H1 (cell line): Measurements from ENCODE around the gene SLC12A4. TPM values are rescaled to one million over a fixed set of nuclear protein-coding genes. Genes with fewer than 3 reads are reported as not detected.

Experiments
- CTCF ChIA-PET: fragments of 300-600 bp; sonication (Branson Sonifier 250); formaldehyde crosslinking; loops from one replicate; lab custom pipeline; 2021; ENCODE audit not compliant: partially characterized antibody; lab: Charles Lee
- POLR2A ChIA-PET: fragments of 300-600 bp; sonication (Branson Sonifier 250); formaldehyde crosslinking; loops from one replicate; lab custom pipeline; 2021; ENCODE audit warnings: inconsistent platforms; ENCODE audit not compliant: partially characterized antibody; lab: Charles Lee
- DNase-seq, 2 experiments: peaks; one replicate each; pipeline versions ENCODE4 v3.0.0 to v3.0.0-alpha.2; 2010 to 2022; ENCODE audit warnings: low spot score in 2 of 2, low read depth in 1 of 2, mixed read lengths in 1 of 2
- FAIRE-seq: peaks from 2 replicates; lab custom pipeline; 2011; peaks lifted over from hg19 to GRCh38; lab: Jason Lieb, UNC
- H2AFZ ChIP-seq: 2 replicates; pipeline ENCODE4 v1.8.1; 2012; ENCODE audit warnings: low read length, inconsistent platforms
- H2AK5ac ChIP-seq: 2 replicates; pipeline ENCODE4 v1.6.1; 2013; ENCODE audit warnings: low read depth, low read length
- H2BK120ac ChIP-seq: replicated peaks from 2 replicates; pipeline ENCODE3; 2013; ENCODE audit warnings: low read depth, low read length, inconsistent platforms
- H2BK12ac ChIP-seq: 2 replicates; pipeline ENCODE4 v1.6.1; 2013; ENCODE audit warnings: low read depth, low read length
- H2BK15ac ChIP-seq: 2 replicates; pipeline ENCODE4 v1.6.1; 2013; ENCODE audit warnings: low read length
- H2BK20ac ChIP-seq: 2 replicates; pipeline ENCODE4 v1.6.1; 2013; ENCODE audit warnings: low read length
- H2BK5ac ChIP-seq: 2 replicates; pipeline ENCODE4 v1.6.1; 2013; ENCODE audit warnings: low read depth, low read length
- H3K14ac ChIP-seq: 2 replicates; pipeline ENCODE4 v1.6.1; 2013; ENCODE audit warnings: inconsistent platforms; ENCODE audit not compliant: insufficient read length
- H3K18ac ChIP-seq: 2 replicates; pipeline ENCODE4 v1.6.1; 2013; ENCODE audit warnings: low read length; ENCODE audit errors: extremely low read depth
- H3K23ac ChIP-seq: 2 replicates; pipeline ENCODE4 v1.6.1; 2013; ENCODE audit warnings: inconsistent platforms; ENCODE audit not compliant: insufficient read length
- H3K23me2 ChIP-seq: 2 replicates; pipeline ENCODE4 v1.6.1; 2013; ENCODE audit warnings: low read depth, low read length
- H3K27ac ChIP-seq: 2 replicates; pipeline ENCODE4 v1.6.1; 2011; ENCODE audit warnings: low read depth, low read length, inconsistent platforms
- H3K27me3 ChIP-seq, 4 experiments: replicated peaks in 1 of 4; 1 replicate in 1 of 4; 2 replicates in 3 of 4; pipeline versions ENCODE4 v1.6.1 to v1.8.1; 2011 to 2013; ENCODE audit warnings: low read length in 3 of 4, mild to moderate bottlenecking in 3 of 4, inconsistent platforms in 2 of 4, mixed read lengths in 2 of 4, moderate library complexity in 1 of 4; ENCODE audit not compliant: control insufficient read depth in 3 of 4, insufficient read depth in 3 of 4; ENCODE audit errors: extremely low read depth in 1 of 4
- H3K36me3 ChIP-seq, 4 experiments: 2 replicates each; pipeline versions ENCODE4 v1.6.1 to v1.8.1; 2011 to 2013; ENCODE audit warnings: mild to moderate bottlenecking in 4 of 4, low read length in 3 of 4, moderate library complexity in 2 of 4, control low read depth in 1 of 4, inconsistent platforms in 1 of 4; ENCODE audit not compliant: insufficient read depth in 4 of 4, control insufficient read depth in 2 of 4
- H3K4ac ChIP-seq: replicated peaks from 2 replicates; pipeline ENCODE3; 2013; ENCODE audit warnings: low read length, low read depth, mixed read lengths, inconsistent platforms; ENCODE audit not compliant: insufficient read length
- H3K4me1 ChIP-seq, 4 experiments: replicated peaks in 1 of 4; 1 replicate in 1 of 4; 2 replicates in 3 of 4; pipeline versions ENCODE4 v1.6.1 to v1.8.1; 2011 to 2013; ENCODE audit warnings: low read length in 3 of 4, inconsistent platforms in 2 of 4, mixed read lengths in 1 of 4; ENCODE audit not compliant: insufficient read depth in 4 of 4, control insufficient read depth in 3 of 4
- H3K4me2 ChIP-seq, 2 experiments: 2 replicates each; pipeline versions ENCODE4 v1.6.1 to v1.8.1; 2011 to 2013; ENCODE audit warnings: low read depth in 2 of 2, low read length in 2 of 2, control low read depth in 1 of 2, inconsistent platforms in 1 of 2, mild to moderate bottlenecking in 1 of 2; ENCODE audit not compliant: insufficient read depth in 1 of 2
- H3K4me3 ChIP-seq, 4 experiments: fragments of 200-600, 300-600 bp in 1 of 4; sonication (generic), shearing (Covaris generic), sonication (Bioruptor Twin) in 1 of 4; 2 replicates each; pipeline versions ENCODE4 v1.5.1 to v1.8.1; 2011 to 2016; ENCODE audit warnings: low read length in 4 of 4, low read depth in 3 of 4, control low read depth in 2 of 4, inconsistent platforms in 2 of 4, mild to moderate bottlenecking in 2 of 4, mixed read lengths in 1 of 4, moderate library complexity in 1 of 4; ENCODE audit not compliant: insufficient read depth in 2 of 4; ENCODE audit errors: extremely low read depth in 1 of 4
- H3K56ac ChIP-seq: replicated peaks from 2 replicates; pipeline ENCODE3; 2013; ENCODE audit warnings: low read depth, mild to moderate bottlenecking, mixed read lengths, low read length, inconsistent platforms; ENCODE audit not compliant: insufficient read length
- H3K79me1 ChIP-seq: 2 replicates; pipeline ENCODE4 v1.6.1; 2013; ENCODE audit warnings: low read depth, low read length, control low read depth
- H3K79me2 ChIP-seq, 2 experiments: 2 replicates each; pipeline versions ENCODE4 v1.6.1 to v1.8.1; 2012 to 2013; ENCODE audit warnings: low read length in 2 of 2, mild to moderate bottlenecking in 2 of 2, inconsistent platforms in 1 of 2; ENCODE audit not compliant: insufficient read depth in 2 of 2, control insufficient read depth in 1 of 2
- H3K9ac ChIP-seq, 4 experiments: replicated peaks in 1 of 4; 1 replicate in 1 of 4; 2 replicates in 3 of 4; pipeline versions ENCODE4 v1.6.1 to v1.8.1; 2011 to 2013; ENCODE audit warnings: low read depth in 3 of 4, low read length in 3 of 4, control low read depth in 2 of 4, mild to moderate bottlenecking in 2 of 4, moderate library complexity in 2 of 4, inconsistent platforms in 1 of 4; ENCODE audit errors: extremely low read depth in 1 of 4
- H3K9me3 ChIP-seq, 2 experiments: 2 replicates each; pipeline versions ENCODE4 v1.6.1 to v1.8.1; 2012 to 2013; ENCODE audit warnings: mild to moderate bottlenecking in 2 of 2, moderate library complexity in 2 of 2, control low read depth in 1 of 2, inconsistent platforms in 1 of 2, low read depth in 1 of 2, low read length in 1 of 2, mixed read lengths in 1 of 2; ENCODE audit not compliant: insufficient read depth in 2 of 2
- H4K20me1 ChIP-seq, 2 experiments: replicated peaks in 1 of 2; 2 replicates each; pipeline versions ENCODE3 to v1.8.1; 2011 to 2013; ENCODE audit warnings: inconsistent platforms in 2 of 2, low read length in 2 of 2, mild to moderate bottlenecking in 1 of 2; ENCODE audit not compliant: insufficient read depth in 2 of 2, control insufficient read depth in 1 of 2
- H4K5ac ChIP-seq: 2 replicates; pipeline ENCODE4 v1.6.1; 2013; ENCODE audit warnings: low read length, low read depth, mixed read lengths, inconsistent platforms; ENCODE audit not compliant: insufficient read length
- H4K8ac ChIP-seq: 2 replicates; pipeline ENCODE4 v1.8.0; 2013; ENCODE audit warnings: mild to moderate bottlenecking, moderate library complexity, low read length, inconsistent platforms; ENCODE audit not compliant: insufficient read depth; ENCODE audit errors: extremely low read depth
- H4K91ac ChIP-seq: replicated peaks from 2 replicates; pipeline ENCODE3; 2013; ENCODE audit warnings: low read length, mixed read lengths, inconsistent platforms; ENCODE audit not compliant: insufficient read length
- ASH2L ChIP-seq: fragments of 200-600, 300-600 bp; sonication (generic); IDR thresholded peaks from one replicate; pipeline ENCODE4 v1.7.1; 2017; ENCODE audit warnings: low read length
- CTBP2 ChIP-seq: IDR thresholded peaks from 2 replicates; pipeline ENCODE4 v1.7.0; 2011; ENCODE audit warnings: borderline replicate concordance, mild to moderate bottlenecking, moderate library complexity, mixed read lengths, low read length; ENCODE audit not compliant: insufficient read depth, insufficient read length
- CTCF ChIP-seq, 3 experiments: IDR thresholded peaks; 1 replicate in 2 of 3; 2 replicates in 1 of 3; pipeline versions ENCODE4 v1.5.1 to v1.6.1; 2011; ENCODE audit warnings: low read length in 3 of 3, mild to moderate bottlenecking in 3 of 3, inconsistent platforms in 2 of 3, low read depth in 1 of 3, moderate library complexity in 1 of 3; ENCODE audit not compliant: insufficient read depth in 1 of 3; ENCODE audit errors: control extremely low read depth in 1 of 3
- JUND ChIP-seq: IDR thresholded peaks from 2 replicates; pipeline ENCODE4 v1.6.1; 2011; ENCODE audit warnings: mild to moderate bottlenecking, improper control_type of control experiment, low read length
- POLR2A ChIP-seq, 2 experiments: IDR thresholded peaks; 1 replicate in 1 of 2; 2 replicates in 1 of 2; pipeline ENCODE4 v1.6.1; 2011; ENCODE audit warnings: low read depth in 2 of 2, low read length in 2 of 2, mild to moderate bottlenecking in 2 of 2; ENCODE audit errors: control extremely low read depth in 1 of 2
- POLR2AphosphoS5 ChIP-seq: IDR thresholded peaks from 2 replicates; pipeline ENCODE4 v1.6.1; 2011; ENCODE audit warnings: low read depth, low read length
- SIRT6 ChIP-seq: IDR thresholded peaks from one replicate; pipeline ENCODE4 v1.7.1; 2012; ENCODE audit warnings: low read length, inconsistent platforms
- TBP ChIP-seq: IDR thresholded peaks from 2 replicates; pipeline ENCODE4 v1.6.1; 2011; ENCODE audit warnings: low read depth, low read length, improper control_type of control experiment
- WGBS, 2 experiments: shearing (Covaris generic) in 1 of 2; methylation state at CpG; one replicate each; pipeline versions ENCODE4 v1.1.6 to v1.1.7; 2013 to 2015; ENCODE audit warnings: low lambda C conversion rate in 2 of 2, mixed read lengths in 2 of 2, inconsistent platforms in 1 of 2, low coverage in 1 of 2, missing lambda C conversion rate in 1 of 2; ENCODE audit not compliant: insufficient replicate concordance in 2 of 2, insufficient coverage in 1 of 2, insufficient read length in 1 of 2; ENCODE audit errors: extremely low coverage in 1 of 2, missing lambda C conversion rate in 1 of 2; 5-methylcytosine and 5-hydroxymethylcytosine counted together
- polyA plus RNA-seq, 7 experiments: library from polyadenylated mRNA; depleted of rRNA in 3 of 7; stranded (reverse) in 5 of 7; unstranded in 2 of 7; fragments of >200 nt in 5 of 7; fragments of 200-250 nt in 2 of 7; gene quantifications; 1 replicate in 5 of 7; 2 replicates in 1 of 7; 4 replicates in 1 of 7; pipeline versions ENCODE4 v1.2.1 to v1.2.3, GENCODE V29; 2011 to 2013; ENCODE audit warnings: missing spikeins in 2 of 7, mixed read lengths in 2 of 7
- total RNA-seq: library from RNA; stranded (reverse); fragmentation: NEBNext Ultra II Directional; extraction: Animal tissue kit (Norgen Biotek cat#: 25700); gene quantifications from 2 replicates; pipeline ENCODE4 v1.2.1, GENCODE V29; 2021

SLC12A4 gene
- total and polyA plus RNA-seq, 2 of the 8 experiments (the other 6 are each of a cell fraction or from before 2014, with no cell fraction given), result 41.3 to 49.3 TPM

- ChIA-PET CTCF (interaction anchor here (0.7 to 7.6 kb wide), 5 partner anchors 9 to 35 kb away, joined by 4 to 74 read pairs (median 6); partner anchors contain the start of genes LCAT and NRN1L), POLR2A (interaction anchor here (0.5 to 3.4 kb wide), 4 partner anchors 13 to 74 kb away, joined by 3 to 9 read pairs (median 4); partner anchors contain the start of gene CENPT)
- H3K79me2 ChIP-seq, result no peaks in the 10 kb centered on the region
- no peaks in the 10 kb centered on the region for H3K4me1 ChIP-seq
- H3K36me3 ChIP-seq, result peaks cover 0 to 17% (median 5%) of the 10 kb centered on the region in 4 experiments; a peak in 5 of 8 replicates
- no peaks in the 10 kb centered on the region for H3K9me3 ChIP-seq
- no peak overlapping the region for H4K91ac ChIP-seq
- TF ChIP-seq ASH2L, result no peak
- TF ChIP-seq SIRT6, result no peak
- TF ChIP-seq POLR2AphosphoS5, result no peak
- TF ChIP-seq POLR2A (IDR thresholded peaks at IDR 0.05; ENCODE audit: control extremely low read depth in 1 of 2, low read depth in 2 of 2, low read length in 2 of 2), result no peak
- no peak for TF ChIP-seq CTBP2
- no peak for TF ChIP-seq TBP
- no peak for TF ChIP-seq JUND
- TF ChIP-seq CTCF (IDR thresholded peaks at IDR 0.05; ENCODE audit: control extremely low read depth in 1 of 3, insufficient read depth in 1 of 3, low read depth in 1 of 3, low read length in 3 of 3), result no peak
- H2BK12ac ChIP-seq, result no peak overlapping the region
- WGBS, 2 experiments, result 95% methylated on average over 36 of the region's 36 CpGs; no CpG with 5 or more reads in 1 of the 2 experiments
- H2BK5ac ChIP-seq, result no peak overlapping the region
- H3K4me2 ChIP-seq, result no peak overlapping the region
- no peak overlapping the region for H2BK15ac ChIP-seq
- H4K8ac ChIP-seq, result no peak overlapping the region
- no peak overlapping the region for H3K23ac ChIP-seq
- H2AFZ ChIP-seq, result no peak overlapping the region
- no peaks in the 10 kb centered on the region; the same call in 1 of the 2 replicates for H3K23me2 ChIP-seq
- FAIRE-seq (no peak), DNase-seq (no peak)
- no peak overlapping the region; a peak in 2 of 7 replicates for H3K9ac ChIP-seq
- H2BK120ac ChIP-seq, result no peak overlapping the region
- no peak overlapping the region for H3K18ac ChIP-seq
- H3K79me1 ChIP-seq, result peaks cover 8% of the 10 kb centered on the region; the same call in 1 of the 2 replicates
- H3K4ac ChIP-seq, result no peak overlapping the region
- H4K5ac ChIP-seq, result no peak overlapping the region
- H3K27me3 ChIP-seq, result no peaks in the 10 kb centered on the region
- H3K56ac ChIP-seq, result no peak overlapping the region
- H2AK5ac ChIP-seq, result no peak overlapping the region
- no peak overlapping the region for H3K27ac ChIP-seq
- no peak overlapping the region for H3K14ac ChIP-seq
- no peak overlapping the region for H2BK20ac ChIP-seq
- H4K20me1 ChIP-seq, result peaks cover 2 to 3% of the 10 kb centered on the region in 2 experiments
- H3K4me3 ChIP-seq, result no peak overlapping the region
Measured at GRCh38 chr16:67909056-67909742, 59.2 kb downstream of the SLC12A4 start.
